Measurements from ENCODE around the gene FAM163A. TPM values are rescaled to one million over a fixed set of nuclear protein-coding genes. Genes with fewer than 3 reads are reported as not detected.

FAM163A gene
- total and polyA plus RNA-seq, 4 donors = 0.09 TPM; not detected in 3

- TF ChIP-seq, protein P1, sequence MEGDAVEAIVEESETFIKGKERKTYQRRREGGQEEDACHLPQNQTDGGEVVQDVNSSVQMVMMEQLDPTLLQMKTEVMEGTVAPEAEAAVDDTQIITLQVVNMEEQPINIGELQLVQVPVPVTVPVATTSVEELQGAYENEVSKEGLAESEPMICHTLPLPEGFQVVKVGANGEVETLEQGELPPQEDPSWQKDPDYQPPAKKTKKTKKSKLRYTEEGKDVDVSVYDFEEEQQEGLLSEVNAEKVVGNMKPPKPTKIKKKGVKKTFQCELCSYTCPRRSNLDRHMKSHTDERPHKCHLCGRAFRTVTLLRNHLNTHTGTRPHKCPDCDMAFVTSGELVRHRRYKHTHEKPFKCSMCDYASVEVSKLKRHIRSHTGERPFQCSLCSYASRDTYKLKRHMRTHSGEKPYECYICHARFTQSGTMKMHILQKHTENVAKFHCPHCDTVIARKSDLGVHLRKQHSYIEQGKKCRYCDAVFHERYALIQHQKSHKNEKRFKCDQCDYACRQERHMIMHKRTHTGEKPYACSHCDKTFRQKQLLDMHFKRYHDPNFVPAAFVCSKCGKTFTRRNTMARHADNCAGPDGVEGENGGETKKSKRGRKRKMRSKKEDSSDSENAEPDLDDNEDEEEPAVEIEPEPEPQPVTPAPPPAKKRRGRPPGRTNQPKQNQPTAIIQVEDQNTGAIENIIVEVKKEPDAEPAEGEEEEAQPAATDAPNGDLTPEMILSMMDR (IDR thresholded peaks at IDR 0.05; ENCODE audit: control extremely low read depth, extremely low read depth) = no peak
- WGBS, 2 donors = 54 to 81% methylated on average over 9 of the region's 9 CpGs
- peaks cover 0 to 37% (median 4%) of the 10 kb centered on the region in 5 donors for H3K4me1 ChIP-seq (ENCODE audit: control insufficient read depth in 5 of 5, insufficient read depth in 5 of 5, low read length in 5 of 5)
- H3K9me3 ChIP-seq (ENCODE audit: control insufficient read depth in 4 of 4, insufficient read depth in 3 of 4, low read length in 3 of 4) = no peaks in the 10 kb centered on the region
- no peak overlapping the region for H3K27ac ChIP-seq (ENCODE audit: low read depth in 1 of 2, low read length in 1 of 2)
- H3K4me3 ChIP-seq = no peak overlapping the region
- peaks cover 0 to 2% (median 0%) of the 10 kb centered on the region in 3 donors for H3K27me3 ChIP-seq (ENCODE audit: control insufficient read depth in 3 of 3, insufficient read depth in 3 of 3, low read length in 2 of 3)
- DNase-seq (no peak), ATAC-seq (ENCODE audit: insufficient read depth, low FRiP score) (no peak)
- H3K36me3 ChIP-seq (ENCODE audit: control insufficient read depth in 4 of 4, insufficient read depth in 4 of 4, low read length in 4 of 4) = no peaks in the 10 kb centered on the region
- no peak overlapping the region for H3K9ac ChIP-seq (ENCODE audit: insufficient read depth in 1 of 2, low read length in 2 of 2)
These were observed 77.3 kb downstream of the FAM163A start for GRCh38 chr1:179820226-179820970.

- Histone ChIP-seq H3K9ac (ENCODE audit: insufficient read depth in 1 of 2, low read length in 2 of 2) (no peak overlapping the region), H3K4me3 (no peak overlapping the region), H3K36me3 (ENCODE audit: control insufficient read depth in 4 of 4, insufficient read depth in 4 of 4, low read length in 4 of 4) (no peaks in the 10 kb centered on the region), H3K4me1 (ENCODE audit: control insufficient read depth in 5 of 5, insufficient read depth in 5 of 5, low read length in 5 of 5) (peaks cover 0 to 26% (median 6%) of the 10 kb centered on the region in 5 donors), H3K9me3 (ENCODE audit: control insufficient read depth in 4 of 4, insufficient read depth in 3 of 4, low read length in 3 of 4) (no peaks in the 10 kb centered on the region), H3K27ac (ENCODE audit: low read depth in 1 of 2, low read length in 1 of 2) (no peak overlapping the region), H3K27me3 (ENCODE audit: control insufficient read depth in 3 of 3, insufficient read depth in 3 of 3, low read length in 2 of 3) (peaks cover 0 to 2% (median 0%) of the 10 kb centered on the region in 3 donors)
- TF ChIP-seq, protein P1 (IDR thresholded peaks at IDR 0.05; ENCODE audit: control extremely low read depth, extremely low read depth) = no peak
- 76 to 85% methylated on average over 9 of the region's 9 CpGs for WGBS, 2 donors
- ATAC-seq (ENCODE audit: insufficient read depth, low FRiP score) (no peak), DNase-seq (no peak)
These were observed 78.4 kb downstream of the FAM163A start for GRCh38 chr1:179821524-179821923.

DNA sequence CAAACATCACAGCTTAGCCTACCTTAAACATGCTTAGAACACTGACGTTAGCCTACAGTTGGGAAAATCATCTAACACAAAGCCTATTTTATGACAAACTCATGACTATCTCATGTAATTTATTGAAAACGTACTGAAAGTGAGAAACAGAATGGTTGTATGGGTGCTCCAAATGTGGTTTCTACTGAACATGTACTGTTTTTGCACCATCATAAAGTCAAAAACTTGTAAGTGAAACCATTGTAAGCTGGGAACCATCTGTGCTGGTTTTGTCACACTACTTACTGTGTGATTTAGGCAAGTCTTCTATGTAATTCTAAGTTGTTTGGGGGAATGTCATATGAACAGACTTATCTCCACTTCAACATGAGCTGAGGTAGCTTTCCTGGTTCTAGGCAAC lies 79.0 kb downstream of the FAM163A start:
- ATAC-seq (ENCODE audit: insufficient read depth, low FRiP score) = no peak
- 90 to 93% methylated on average over 2 of the region's 2 CpGs for WGBS, 2 donors
- H3K27ac ChIP-seq (ENCODE audit: low read depth in 1 of 2, low read length in 1 of 2) = no peak overlapping the region
- peaks cover 0 to 20% (median under 1%) of the 10 kb centered on the region in 5 donors for H3K4me1 ChIP-seq (ENCODE audit: control insufficient read depth in 5 of 5, insufficient read depth in 5 of 5, low read length in 5 of 5)
- no peaks in the 10 kb centered on the region for H3K36me3 ChIP-seq (ENCODE audit: control insufficient read depth in 4 of 4, insufficient read depth in 4 of 4, low read length in 4 of 4)
- peaks cover 0 to 1% (median 0%) of the 10 kb centered on the region in 3 donors for H3K27me3 ChIP-seq (ENCODE audit: control insufficient read depth in 3 of 3, insufficient read depth in 3 of 3, low read length in 2 of 3)
- no peaks in the 10 kb centered on the region for H3K9me3 ChIP-seq (ENCODE audit: control insufficient read depth in 4 of 4, insufficient read depth in 3 of 4, low read length in 3 of 4)
- TF ChIP-seq, protein P1 (IDR thresholded peaks at IDR 0.05; ENCODE audit: control extremely low read depth, extremely low read depth) = no peak
- no peak overlapping the region for H3K9ac ChIP-seq (ENCODE audit: insufficient read depth in 1 of 2, low read length in 2 of 2)
- no peak overlapping the region for H3K4me3 ChIP-seq
- DNase-seq = no peak

Measured in lung (tissue), 12 donors.